ENCODE data around the gene NUDT2.
"Not testable (repeated sequence)": the region's sequence is repeated elsewhere in the genome, so short reads cannot be mapped to it uniquely, and the experiment has no call there.

NUDT2 gene

DNA sequence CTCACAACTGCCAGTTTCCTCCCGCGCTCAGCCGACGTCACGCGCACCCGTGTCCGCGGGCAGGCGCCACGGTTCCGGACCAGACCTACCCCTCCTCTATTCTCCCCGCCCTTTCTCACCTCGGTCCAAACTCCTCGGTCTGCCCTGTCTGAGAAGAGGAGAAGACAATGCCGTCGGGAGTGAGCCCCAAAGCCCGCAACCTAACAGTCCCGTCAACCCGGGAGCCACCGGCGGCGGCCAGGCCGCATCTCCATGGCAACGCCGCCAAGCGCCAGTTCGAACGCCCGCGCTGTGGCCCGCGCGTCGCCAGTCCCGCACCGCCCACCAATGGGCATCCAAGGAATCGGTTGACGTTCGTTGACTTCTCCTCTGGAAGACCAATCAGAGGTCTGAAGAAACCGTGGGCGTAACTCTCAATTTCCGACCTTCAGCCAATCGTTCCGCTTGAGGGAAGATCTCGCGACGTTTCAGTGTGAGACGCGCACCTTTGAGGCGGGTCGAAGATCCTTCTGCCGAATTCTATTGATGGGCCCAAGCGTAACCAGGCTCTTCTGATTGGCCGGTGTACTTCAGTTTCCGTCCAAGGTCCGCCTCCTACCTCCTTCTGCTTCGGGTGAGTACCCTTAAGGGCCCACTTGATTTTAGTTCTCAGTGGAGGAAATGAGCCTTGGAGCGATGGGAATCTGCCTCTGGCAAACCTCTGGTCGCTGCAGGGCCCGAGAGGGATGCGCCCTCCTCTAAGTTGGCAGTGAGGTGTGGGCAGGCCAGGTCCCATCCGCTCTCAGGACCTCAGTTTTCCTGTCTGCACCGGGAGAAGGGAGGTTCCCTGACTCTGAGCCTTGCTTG, at the start of gene NUDT2, which contains the start of gene KIF24:
Gene NUDT2, plus strand, starts transcription at position 583 of the 846 bp plus-strand sequence. CDS start 9,471 bp downstream, outside the sequence.
Gene KIF24, minus strand, starts transcription at position 282 of the 846 bp plus-strand sequence. CDS start 17,922 bp downstream, outside the sequence.
- DNase-seq, result peak; percentile 99

DNA sequence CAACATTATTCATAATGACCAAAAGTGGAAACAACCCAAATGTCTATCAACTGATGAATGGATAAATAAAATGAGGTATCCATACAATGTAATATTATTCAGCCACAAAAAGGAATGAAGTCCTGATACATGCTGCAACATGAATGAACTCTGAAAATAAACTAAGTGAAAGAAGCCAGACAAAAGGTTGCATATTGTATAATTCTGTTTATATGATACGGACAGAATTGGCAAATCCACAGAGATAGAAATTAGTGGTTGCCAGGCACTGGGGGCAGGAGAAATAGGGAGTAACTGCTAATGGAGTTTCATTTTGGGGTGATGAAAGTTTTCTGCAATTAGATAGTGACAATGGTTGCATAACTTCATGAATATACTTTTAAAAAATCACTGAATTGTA, 47.3 kb upstream of the NUDT2 start:
- DNase-seq, result no peak

GRCh38 chr9:34289159-34289558, 40.2 kb upstream of the NUDT2 start:
- DNase-seq, result no peak

DNA sequence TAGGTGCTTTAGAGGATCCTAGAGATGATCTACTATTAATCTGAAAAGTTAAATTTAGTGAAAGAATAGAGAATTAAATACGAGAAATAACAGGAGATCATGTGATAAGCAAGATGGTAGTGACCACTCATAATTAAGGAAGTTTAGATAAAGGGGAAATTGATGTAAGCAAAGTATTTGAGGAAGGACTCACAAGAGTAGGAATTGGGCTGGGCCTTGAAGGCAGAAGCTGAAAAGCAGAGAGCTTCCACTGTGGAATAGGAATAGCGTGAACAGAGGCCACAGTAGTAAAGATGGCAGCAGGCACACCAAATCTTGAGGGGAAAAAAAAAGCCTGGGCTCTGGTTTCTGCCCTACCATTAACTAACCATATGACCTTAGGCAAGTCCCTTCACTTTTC, 38.3 kb upstream of the NUDT2 start:
- DNase-seq, result no peak

- DNase-seq, result no peak
Observed at GRCh38 chr9:34291423-34291822, 37.9 kb upstream of the NUDT2 start.

GRCh38 chr9:34292552-34292951, 36.8 kb upstream of the NUDT2 start:
- no peak for DNase-seq

DNA sequence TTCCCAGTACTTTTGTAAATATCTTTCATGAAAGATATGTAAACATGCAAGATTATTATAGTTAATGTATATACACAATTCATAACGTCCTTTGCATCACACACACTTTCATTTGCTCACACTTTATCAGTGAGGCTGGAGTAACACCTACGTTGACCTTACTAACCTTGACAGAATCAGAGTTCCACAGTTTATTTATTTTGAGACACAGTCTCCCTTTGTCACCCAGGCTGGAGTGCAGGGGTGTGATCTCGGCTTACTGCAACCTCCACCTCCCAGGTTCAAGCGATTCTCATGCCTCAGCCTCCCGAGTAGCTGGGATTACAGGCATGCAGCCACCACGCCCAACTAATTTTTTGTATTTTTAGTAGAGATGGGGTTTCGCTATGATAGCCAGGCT, 28.3 kb upstream of the NUDT2 start:
- not testable (repeated sequence) for DNase-seq

- not testable (repeated sequence) for DNase-seq
Observed at GRCh38 chr9:34308316-34308715, 21.1 kb upstream of the NUDT2 start.

DNA sequence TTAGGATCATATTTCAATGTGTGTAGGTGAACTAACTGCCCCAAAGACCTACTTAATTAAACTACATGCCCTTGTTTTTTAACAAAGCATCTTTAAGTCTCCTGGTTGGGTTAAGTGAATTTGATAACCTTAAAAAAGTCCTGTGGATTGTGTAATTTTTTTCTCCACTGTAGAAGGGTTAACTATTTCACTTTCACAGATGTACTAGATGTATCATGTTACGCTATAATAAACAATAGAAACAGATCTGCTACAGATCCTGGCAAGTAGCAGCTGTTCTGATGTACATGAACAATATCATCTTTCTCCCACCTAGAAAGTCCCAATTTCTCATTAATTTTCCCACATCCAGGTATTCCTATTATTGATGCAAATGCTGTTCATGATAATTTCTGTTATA, 19.2 kb upstream of the NUDT2 start:
- no peak for DNase-seq

DNA sequence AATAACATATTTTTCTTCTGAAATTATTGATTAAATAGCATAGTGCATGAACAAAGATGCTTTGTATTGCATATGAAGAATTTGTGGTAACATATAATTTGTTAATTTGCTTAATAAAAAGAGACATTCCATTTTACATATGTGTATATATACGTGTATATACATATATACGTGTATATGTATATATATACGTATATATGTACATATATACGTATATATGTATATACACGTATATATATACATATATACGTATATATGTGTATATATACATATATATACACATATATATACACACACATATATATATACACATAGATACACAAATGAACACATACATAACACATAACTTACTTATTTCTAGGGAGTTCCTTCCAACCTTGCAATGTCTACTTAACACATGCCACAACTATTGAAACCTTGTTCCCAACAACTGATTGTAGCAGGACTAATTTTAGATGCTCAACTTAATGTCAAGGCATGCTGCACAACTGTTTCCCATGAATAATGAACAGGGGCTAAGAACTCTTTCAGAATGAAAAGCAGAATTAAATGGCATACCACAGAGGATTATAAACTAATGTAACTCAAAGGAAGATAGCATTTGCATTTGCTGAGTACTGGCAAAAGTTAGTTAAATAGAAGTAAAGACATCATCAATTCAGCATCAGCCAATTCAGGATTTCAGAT, 17.7 kb upstream of the NUDT2 start:
- DNase-seq, result no peak

DNA sequence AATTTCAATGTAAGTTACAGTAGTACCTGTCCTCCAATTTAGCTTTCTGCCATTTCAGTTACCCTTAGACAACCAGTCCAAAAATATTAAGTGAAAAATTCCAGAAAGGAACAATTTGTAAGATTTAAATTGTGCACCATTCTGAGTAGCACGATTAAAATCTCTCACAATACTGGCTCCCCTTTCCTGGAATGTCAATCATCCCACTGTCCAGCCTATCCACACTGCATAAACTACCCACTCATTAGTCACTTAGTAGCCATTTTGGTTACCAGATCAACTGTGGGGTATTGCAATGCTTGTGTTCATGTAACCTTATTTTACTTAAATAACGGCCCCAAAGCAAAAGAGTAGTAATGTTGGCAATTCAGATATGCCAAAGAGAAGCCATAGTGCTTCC, 11.9 kb upstream of the NUDT2 start:
- no peak for DNase-seq

DNA sequence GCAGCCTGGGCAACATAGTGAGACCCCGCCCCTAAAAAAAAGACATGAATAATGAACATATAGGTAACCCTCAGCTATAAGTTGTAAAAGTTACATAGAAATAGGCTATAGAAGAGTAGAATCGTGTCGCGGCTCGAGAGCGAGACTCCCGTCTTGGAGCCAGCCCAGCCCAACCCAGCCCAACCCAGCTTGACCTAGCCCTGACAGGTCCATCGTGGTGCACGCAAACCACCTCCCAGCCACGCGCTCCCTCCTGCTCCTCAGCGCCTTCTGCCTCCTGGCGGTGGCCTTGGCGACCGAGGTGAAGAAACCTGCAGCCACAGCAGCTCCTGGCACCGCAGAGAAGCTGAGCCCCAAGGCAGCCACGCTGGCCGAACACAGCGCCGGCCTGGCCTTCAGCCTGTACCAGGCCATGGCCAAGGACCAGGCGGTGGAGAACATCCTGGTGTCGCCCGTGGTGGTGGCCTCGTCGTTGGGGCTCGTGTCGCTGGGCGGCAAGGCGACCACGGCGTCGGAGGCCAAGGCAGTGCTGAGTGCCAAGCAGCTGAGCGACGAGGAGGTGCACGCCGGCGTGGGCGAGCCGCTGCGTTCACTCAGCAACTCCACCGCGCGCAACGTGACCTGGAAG, 11.1 kb upstream of the NUDT2 start:
- DNase-seq, result no peak

DNA sequence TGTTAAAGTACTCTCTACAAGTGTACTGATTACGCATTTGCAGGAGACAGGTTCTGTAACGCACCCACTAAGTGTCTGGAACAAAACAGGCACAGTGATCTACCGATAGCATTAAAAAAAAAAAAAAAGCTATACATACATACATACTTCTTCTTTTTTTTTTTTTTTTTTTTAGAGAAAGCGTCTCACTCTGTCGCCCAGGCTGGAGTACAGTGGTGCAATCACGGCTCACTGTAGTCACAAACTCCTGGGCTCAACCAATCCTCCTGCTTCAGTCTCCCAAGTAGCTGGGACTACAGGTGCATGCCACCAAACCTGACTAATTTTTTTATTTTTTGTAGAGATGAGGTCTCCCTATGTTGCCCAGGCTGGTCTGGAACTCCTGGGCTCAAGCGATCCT, 7.9 kb upstream of the NUDT2 start:
- no peak for DNase-seq

GRCh38 chr9:34322899-34323591, 6.3 kb upstream of the NUDT2 start:
- no peak for DNase-seq

DNA sequence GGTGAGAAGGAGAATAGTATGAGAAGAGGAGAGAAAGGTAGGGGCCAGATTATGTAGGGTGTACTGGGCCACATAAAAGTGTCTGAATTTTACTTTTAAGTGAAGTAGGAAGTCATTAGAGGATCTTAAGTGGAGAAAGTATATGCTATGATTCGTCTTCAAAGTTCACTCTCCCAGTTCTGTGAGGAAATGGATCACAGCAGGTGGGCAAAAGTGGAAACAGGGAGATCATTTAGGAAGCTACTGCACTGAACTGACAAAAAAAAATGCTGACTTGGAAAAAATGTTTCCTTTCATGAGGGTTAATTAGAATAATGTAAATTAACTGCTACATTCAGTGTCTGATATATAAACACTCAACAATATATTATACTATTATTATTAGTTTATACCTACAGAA, 2.7 kb upstream of the NUDT2 start:
- DNase-seq, result no peak

- no peak for DNase-seq
Observed at GRCh38 chr9:34328500-34328986, 826 bp upstream of the NUDT2 start.

DNA sequence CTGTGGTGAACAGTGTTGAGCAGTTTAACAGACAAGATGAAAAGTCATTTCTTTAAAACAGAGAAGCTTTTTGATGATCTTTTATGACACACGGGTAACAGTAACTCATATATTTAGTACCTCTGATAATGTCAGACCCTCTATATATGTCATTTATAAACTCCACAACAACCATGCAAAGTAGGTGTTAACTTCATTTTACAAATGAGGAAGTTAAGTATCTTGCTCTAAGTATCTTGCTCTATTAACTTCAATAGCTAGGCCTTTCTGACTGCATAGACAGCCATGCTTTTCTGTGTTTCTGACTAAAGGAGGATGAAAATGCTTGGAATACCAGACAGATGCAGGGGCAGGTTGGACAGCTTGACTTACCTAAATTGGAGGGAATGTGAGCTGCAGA, 1.8 kb downstream of the NUDT2 start:
- no peak for DNase-seq

GRCh38 chr9:34332076-34332964, 3.0 kb downstream of the NUDT2 start:
- no peak for DNase-seq

- no peak for DNase-seq
Observed at GRCh38 chr9:34333836-34334235, 4.5 kb downstream of the NUDT2 start.

DNA sequence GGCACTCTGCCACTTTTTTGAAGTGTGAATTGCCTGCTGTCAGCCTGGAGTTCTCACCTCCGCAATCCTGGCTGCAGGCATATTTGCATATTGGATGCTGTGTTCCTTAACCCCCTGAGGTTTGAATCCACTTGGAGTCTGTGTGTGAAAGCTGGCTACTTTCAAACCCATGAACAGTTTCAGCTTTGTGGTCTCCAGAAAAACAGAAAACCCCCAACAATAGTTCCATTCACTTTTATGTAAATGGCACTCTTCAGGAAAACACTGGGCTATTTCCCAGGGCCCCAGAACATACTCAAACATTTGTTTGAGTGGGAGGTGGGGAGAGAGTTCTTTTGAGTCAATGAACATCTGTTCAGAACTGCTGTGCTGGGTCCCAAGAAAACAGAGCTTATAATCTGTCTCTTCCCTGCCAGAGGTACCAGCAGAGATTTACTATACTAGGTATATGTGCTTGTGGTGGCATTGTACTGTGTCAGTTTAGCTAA, 5.0 kb downstream of the NUDT2 start:
- no peak for DNase-seq

GRCh38 chr9:34334916-34335315, 5.5 kb downstream of the NUDT2 start:
- no peak for DNase-seq

GRCh38 chr9:34335376-34335775, 6.0 kb downstream of the NUDT2 start:
- DNase-seq, result no peak

All from amniotic stem cell (primary cell).